DOHH2 (cell line): Measurements from ENCODE around the gene ACP4.

ENCODE experiments used
- EZH2phosphoT487 ChIP-seq: fragments of 200-600 bp; sonication (generic); IDR thresholded peaks from 2 replicates; pipeline ENCODE4 v1.6.1; 2017; ENCODE audit warnings: borderline replicate concordance, mild to moderate bottlenecking, antibody characterized with exemption, low read length, moderate library complexity, mixed read lengths
- TF ChIP-seq, protein P1 (sequence below): fragments of 200-600 bp; sonication (generic); IDR thresholded peaks from one replicate; pipeline ENCODE4 v1.5.1; 2014; ENCODE audit warnings: antibody characterized with exemption, mild to moderate bottlenecking, low read depth, low read length; ENCODE audit not compliant: poor library complexity, severe bottlenecking

DNA sequence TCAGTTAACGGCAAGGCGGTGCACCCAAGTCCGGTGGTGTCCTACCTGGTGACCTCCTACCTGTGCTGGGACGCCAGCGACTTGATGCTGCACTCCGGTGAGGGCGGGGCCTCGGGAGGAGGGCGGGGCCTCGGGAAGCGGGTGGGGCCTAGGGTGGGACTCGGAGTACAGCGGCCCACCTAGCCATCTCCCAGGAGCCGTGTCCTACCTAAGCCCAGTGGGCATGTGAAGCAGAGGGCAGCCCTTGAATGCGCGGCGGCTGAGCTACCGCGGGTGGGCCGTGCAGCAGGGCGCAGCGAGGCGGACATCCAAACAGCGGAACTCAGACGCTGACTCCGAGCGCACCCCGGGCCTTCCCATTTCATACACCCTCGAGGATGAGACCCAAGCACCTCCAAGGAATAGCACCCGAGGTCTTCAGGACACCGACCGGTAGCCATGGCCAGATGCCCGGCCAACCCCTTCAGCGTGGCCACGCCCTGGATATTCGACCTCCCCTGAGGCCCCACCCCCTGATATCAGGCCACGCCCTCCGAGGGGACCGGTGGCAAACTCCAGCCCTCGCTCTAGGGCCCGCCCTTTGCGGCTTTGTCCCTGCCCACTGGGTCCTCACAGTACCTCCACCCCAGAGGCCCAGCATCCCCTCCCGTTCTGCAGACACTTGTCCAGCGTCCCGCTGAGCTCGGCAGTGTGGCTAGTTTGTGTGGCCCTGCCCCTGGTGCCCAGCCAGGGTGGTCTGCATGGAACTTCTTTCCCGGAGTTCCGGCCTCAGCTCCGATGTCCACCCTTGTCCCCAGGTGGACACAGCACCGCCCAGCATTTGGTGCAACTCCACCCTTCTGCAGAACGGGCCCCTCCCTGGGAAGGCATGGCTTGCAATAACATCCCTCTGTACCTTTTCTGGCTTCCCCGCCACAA is 28.0 kb downstream of the ACP4 start:
- TF ChIP-seq, protein P1, sequence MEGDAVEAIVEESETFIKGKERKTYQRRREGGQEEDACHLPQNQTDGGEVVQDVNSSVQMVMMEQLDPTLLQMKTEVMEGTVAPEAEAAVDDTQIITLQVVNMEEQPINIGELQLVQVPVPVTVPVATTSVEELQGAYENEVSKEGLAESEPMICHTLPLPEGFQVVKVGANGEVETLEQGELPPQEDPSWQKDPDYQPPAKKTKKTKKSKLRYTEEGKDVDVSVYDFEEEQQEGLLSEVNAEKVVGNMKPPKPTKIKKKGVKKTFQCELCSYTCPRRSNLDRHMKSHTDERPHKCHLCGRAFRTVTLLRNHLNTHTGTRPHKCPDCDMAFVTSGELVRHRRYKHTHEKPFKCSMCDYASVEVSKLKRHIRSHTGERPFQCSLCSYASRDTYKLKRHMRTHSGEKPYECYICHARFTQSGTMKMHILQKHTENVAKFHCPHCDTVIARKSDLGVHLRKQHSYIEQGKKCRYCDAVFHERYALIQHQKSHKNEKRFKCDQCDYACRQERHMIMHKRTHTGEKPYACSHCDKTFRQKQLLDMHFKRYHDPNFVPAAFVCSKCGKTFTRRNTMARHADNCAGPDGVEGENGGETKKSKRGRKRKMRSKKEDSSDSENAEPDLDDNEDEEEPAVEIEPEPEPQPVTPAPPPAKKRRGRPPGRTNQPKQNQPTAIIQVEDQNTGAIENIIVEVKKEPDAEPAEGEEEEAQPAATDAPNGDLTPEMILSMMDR = no peak
- no peak for TF ChIP-seq EZH2phosphoT487
